HG03159 (cell line): ENCODE data around the gene CXXC4.

Experiments
- ATAC-seq: cut with Tn5 transposase; IDR thresholded peaks from one replicate; pipeline ENCODE4 v1.9.1; 2021; ENCODE audit warnings: mild to moderate bottlenecking, moderate library complexity; ENCODE audit not compliant: unreplicated experiment

The CXXC4 gene

DNA sequence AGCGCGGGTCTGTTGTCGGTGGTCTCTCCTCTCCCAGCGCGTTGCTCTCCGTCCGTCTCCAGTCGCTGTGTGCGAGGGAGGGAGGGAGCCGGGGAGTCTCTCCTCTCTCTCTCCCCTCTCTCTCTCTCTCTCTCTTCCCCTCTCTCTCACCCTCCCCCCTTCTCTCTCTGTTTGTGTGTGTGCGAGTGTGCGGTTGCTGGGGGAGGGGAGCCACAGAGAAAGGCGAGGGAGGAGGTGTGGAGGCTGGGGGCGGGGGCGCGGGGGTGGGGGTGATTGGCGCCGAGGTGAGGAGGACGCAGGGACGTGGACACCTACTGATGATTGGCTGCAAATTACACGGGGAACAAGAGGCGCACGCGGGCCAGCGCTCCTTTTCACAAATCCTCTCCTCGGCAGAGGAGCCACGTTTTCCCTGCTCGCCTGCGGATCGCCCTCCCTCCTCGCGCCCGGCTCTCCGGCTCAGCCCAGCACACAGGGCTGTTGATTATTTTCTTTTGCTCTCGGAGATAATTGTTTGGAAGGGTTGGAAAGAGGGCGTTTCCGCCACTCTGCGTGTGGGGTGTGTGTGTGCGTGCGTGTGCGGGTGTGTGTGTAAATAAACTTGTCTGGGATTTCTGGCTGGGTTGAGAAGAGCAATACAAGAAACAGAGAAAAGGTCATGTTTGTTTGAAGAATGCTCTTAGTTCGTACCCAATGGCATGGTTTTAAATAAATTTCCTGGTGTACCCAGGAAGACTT, at the start of gene CXXC4:
Gene CXXC4 (minus strand): TSS at position 73 of the 738 bp plus-strand sequence. CDS start 3,092 bp downstream, outside the sequence.
- peak; percentile 15 for ATAC-seq

DNA sequence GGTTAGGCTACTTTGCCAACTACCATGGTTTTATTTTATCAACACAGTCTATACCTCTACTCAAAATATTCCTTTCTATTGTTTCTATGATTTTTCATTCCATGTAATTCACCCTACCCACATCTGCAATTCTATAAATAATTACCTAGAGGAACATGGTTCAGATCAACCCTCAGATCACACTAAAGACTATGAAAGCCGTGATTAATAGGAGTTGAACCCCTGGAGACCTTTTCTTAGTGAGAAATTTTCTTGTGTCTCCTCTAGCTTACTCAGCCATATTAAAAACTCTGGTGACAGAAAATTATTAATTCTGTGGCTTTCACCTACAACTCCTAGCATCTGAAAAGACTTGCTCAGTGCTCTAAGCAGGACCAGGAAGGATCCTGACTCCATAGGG, 38.5 kb upstream of the CXXC4 start:
- ATAC-seq = no peak

DNA sequence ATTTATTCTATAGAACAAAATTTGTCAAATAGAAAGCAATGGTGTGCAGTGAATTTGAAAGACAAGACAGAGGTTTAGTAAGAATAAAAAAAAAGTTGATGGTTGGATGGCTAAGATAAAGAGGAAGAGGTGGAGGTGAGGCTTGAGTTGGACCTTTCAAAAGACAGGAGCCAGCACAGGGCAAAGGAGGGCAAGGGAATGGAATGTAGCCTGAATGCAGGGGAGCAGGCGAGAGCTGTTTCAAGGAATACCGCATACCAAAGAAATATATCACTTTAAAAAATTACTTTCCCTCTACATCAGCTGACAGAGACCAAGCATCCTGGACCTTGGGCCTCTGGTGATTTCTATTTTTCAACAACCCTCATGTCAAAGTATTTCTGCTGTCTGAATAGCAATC, 38.0 kb upstream of the CXXC4 start:
- ATAC-seq = no peak

DNA sequence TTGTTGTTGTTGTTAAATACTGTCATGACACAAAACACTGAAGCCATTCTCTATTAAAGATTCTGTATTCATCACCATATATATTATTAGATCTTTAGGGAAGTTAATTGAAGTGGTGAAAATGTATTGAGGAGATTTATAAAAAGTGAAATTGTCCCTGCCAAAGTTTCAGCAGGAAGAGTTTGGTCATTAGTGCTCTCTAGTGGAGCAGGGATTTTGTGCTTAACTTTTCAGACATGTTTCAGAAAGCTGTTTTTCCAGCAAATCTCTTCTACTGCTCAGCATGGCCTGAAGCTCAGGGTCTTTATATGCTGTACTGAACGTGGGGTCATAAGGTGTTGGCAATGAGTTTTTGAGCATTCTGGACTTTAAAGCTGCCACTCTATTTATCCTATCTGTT, 36.7 kb upstream of the CXXC4 start:
- no peak for ATAC-seq

DNA sequence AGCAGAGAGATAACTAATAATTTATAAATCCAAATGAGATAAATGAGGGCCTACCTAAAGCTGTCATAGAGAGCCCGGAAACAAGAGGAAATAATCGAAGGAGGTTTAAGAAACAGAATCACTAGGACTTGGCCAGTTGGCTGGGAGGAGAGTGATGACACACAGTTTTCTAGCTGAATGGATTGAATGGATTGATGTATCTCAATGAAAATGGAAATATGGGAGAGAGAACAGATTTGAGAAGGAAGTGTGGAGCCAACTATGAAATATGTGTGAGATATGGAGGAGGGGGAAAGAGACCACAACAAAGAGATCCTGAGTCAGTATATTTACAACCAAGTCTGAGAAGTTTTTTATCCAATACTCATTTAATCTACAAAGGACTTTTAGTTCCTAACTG, 35.7 kb upstream of the CXXC4 start:
- no peak for ATAC-seq

DNA sequence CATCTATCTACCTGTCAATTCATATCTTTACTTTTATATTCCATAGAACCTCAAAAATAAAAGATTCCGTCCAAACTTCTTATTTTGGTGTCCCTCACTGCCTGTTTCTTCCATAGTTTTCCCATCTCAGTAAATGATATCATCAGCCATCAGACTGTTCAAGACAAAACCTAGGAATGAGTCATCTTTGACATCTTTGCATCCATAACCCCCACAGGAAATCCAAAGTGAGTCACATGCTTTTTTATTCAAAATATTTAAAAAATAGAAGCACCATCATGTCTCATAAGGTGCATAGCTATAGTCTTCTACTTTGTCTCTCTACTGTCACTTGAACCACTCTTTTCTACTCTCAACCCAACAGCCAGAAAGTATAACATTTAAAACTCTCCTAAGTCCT, 29.9 kb upstream of the CXXC4 start:
- ATAC-seq = no peak

DNA sequence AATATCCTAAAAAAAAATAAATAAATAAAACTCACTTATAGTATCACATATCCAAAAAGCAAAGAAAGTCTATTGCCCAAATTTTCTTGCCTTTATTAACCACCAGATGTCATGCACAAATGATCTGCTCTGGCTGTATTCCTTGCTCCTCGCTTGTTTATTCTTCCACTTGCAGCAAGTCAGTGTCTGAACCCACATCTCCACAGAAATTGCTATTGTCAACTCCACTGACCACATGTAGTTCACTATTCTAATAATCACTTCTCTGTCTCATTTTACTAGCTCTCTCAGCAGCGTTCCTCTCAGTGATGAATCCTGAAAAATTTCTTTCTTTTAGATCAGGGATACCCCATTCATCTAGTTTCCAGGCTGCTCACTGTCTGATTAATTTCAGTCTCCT, 29.3 kb upstream of the CXXC4 start:
- no peak for ATAC-seq

DNA sequence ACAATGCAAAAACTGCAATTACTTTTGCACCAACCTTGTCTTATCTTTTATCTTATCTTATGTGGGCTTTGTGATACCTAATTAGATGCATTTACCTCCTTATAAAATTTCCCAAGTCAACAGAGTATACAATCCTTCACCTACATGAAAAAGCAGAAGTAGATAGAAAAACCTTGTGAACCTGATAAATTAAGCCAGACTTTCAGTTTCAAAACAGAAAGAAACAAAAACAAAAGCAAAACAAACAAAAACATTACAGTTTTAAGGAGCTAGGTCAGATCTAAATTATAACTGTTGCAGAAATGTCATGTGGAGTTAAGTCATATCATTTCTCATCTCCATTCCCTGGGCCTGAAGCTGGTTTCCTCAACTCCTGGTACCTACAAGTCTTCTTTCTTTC, 24.9 kb upstream of the CXXC4 start:
- peak; percentile 96 for ATAC-seq

DNA sequence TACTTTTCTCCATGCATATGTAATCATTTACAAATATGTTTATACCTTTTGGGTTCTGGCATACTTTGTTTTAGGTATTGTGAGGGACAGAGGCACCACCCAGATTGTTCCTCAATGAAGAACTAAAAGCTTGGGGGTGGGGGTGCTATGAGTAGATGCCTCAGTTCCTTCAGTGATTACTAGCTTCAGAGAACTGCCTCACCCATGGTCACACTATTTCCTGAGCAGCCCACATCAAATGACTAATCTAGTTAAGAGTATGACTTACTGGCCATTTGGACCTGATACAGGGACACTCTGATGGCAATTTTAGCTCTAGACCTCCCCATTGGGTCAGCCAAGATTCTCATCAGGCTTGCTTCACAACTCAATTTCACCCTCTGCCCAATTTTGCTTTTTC, 22.2 kb upstream of the CXXC4 start:
- ATAC-seq = no peak

DNA sequence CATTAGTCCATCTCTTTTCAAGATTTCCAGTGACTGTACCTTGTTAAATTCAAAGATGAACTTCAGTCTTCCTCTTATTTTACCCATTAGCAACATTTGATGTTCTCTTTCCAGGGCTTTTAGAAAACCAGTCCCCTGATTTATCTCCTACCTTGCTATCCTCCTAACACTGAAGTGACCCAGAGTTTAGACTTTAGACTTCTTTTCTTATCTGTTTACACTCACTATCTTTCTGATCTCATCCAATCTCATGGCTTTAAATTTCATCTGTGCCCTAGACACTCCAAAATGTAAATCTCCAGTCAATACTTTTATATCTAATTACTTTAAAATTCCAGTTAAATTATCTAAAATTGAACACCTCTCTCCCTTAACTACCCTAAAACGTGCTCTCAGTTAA, 13.5 kb upstream of the CXXC4 start:
- ATAC-seq = no peak

DNA sequence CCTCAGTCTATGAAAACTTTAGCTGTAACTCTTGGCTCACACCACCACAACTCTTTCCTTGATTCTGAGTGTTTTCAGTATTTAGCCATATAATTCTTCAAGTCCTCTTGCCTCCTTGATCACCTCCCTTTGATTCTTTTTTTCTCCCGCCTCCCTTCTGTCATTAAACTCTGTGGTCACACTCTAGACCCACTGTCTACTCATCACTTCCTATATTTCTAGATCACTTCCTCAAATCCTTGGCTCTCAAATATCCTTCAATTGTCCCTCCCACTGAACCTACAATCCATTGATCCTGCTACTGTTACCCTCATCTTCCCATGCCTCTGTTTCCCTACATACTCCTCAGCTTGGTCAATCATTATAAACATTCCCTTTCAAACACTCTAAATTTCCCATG, 12.4 kb upstream of the CXXC4 start:
- ATAC-seq = no peak

DNA sequence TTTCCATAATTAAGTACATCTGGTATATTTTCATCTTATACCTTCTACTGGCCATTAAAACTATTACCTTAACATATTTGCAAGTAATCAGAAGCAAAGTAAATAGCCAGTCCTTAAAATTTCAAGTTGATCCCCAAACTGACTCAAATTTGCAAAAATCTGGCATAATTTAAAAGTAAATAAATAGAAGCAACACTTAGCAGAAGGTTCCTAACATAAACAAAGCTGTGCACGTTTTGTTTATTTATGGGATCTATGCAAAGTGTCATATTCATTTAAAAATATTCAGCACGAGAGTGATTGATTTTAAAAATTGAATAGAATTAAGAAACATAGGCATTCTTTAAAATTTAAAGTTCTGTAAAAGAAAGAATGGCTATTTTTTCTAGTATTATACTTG, 9.8 kb upstream of the CXXC4 start:
- no peak for ATAC-seq

DNA sequence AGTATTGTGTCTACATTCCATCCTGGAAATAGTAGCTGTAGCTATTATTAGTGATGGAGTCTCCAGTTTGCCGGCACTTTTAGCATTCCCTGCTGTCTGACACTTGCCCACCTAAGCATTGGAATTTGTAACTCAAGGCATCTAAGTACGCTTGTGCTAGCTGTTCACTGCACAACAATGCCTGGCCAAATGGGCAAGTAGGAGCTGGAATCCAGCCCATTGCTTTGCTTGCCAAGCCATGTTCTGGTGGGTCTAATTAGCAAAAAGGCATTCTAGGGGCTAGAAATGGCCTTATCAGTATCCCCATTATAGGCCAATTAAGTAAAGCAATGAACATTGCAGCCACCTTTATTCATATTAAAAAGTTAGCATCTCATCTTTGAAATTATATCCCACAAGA, 7.8 kb upstream of the CXXC4 start:
- no peak for ATAC-seq

DNA sequence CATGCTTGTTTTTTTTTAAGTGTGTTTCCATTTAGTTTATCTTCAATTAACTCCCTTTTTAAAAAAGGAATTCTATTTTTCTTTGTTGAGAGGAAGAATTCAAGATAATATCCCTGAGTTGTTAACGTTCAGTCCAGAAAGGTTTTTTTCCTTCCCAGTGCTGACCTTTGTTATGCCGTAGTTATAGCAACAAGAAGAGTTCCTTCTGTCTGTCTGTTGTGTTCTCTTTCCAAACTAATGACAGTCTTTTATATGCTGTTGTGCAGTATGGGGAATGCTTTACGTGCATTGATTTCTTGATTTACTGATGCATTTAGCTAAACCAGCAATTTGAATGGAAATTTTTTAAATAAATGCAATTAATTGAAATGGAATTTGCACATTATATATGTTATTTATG, 6.6 kb upstream of the CXXC4 start:
- ATAC-seq = no peak

DNA sequence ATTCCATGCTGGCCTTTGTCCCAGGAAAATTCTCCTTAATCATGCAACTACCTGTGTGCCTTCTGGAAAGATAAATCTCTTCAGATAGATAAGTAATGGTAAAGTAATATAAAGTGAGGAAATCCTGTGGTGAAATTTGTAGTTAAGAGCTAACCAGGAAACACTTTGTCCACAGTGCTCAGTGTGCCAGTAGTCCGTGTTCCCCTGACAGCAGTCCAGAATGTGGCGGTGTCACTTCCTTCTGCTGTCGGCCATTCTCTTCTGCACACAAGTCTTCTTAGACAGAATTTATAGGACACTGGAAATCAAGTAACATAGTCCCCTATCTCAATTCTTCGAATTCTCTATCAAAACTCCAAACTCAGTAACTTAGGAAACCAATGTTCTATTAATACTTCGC, 5.7 kb upstream of the CXXC4 start:
- no peak for ATAC-seq

DNA sequence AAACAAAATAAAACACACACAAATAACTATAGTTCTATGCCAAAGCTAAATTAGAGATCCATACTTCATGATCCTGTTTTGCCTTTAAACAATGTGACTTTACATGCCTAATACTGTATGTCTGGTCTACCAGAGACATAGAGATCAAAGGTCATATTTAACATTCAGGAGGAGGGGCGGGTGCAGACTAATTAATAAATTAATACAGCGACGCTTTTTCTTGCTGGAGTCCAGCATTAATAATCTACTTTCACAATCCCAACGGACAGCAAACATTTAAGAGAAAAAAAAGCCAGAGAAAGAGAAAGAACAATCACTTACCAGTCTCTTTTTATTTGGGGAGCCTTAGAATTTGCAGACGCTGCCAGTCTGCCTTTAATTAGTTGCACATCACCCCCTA, 509 bp downstream of the CXXC4 start:
- ATAC-seq = no peak

DNA sequence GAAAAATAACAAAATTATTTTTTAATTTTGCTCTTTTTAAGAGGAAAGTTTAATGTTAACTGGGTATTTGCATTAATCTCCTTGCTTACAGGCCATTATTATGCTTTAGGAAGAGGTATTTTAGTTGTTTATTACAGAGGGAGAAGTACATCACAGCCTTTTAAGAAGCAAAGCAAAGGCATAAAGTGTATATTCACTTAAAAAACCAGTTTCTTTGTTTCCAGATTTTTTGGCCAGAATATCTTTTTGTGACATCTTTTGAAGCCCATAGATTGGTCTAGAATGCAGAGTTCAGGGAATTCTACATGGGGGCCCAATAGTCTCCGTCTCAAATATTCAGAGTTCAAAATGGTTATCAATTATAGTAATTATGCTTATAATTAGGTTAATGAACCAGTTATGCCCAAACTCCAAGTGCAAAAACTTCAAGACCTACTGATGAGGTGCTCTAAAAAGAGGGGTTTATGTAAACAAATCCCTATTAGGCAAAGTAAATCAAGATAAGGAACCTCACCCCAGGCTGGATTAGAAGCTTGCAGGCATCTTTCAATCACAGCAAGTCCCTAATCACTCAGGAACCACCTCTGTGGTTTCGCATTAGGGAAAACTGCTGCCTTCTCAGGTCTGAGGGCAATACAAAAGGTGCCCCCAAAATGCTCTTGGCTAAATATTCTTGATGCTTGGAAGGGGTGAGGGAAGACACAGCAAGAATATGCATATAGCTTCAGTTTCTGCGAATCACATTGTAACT, 1.4 kb downstream of the CXXC4 start:
- no peak for ATAC-seq

DNA sequence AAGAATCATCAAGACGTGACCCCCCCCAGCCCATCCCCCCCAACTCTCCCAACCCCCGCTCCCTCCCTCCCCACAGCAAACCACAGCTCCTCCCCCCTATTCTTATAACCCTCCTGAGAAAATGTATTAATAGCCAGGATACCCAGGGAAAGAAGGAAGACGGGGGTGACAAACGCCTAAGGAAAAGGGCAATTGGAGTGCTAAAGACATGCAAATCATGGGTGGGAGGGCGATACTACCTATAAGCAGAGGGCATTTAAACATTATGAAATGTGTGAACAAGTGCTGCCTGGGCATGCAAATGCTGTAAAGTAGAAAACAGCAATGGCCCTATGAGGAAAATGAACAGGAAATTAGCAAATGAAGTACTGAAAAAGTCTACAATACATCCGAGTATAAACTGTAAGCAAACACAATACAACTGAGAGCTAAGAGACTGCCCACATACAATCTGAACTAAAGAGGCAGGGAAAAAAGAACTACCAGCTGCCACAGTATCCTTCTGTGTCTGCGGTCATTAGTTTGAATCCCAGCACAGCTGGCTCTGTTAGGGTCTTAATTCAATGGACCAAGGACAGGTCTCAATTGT, 2.4 kb downstream of the CXXC4 start:
- peak; percentile 27 for ATAC-seq

DNA sequence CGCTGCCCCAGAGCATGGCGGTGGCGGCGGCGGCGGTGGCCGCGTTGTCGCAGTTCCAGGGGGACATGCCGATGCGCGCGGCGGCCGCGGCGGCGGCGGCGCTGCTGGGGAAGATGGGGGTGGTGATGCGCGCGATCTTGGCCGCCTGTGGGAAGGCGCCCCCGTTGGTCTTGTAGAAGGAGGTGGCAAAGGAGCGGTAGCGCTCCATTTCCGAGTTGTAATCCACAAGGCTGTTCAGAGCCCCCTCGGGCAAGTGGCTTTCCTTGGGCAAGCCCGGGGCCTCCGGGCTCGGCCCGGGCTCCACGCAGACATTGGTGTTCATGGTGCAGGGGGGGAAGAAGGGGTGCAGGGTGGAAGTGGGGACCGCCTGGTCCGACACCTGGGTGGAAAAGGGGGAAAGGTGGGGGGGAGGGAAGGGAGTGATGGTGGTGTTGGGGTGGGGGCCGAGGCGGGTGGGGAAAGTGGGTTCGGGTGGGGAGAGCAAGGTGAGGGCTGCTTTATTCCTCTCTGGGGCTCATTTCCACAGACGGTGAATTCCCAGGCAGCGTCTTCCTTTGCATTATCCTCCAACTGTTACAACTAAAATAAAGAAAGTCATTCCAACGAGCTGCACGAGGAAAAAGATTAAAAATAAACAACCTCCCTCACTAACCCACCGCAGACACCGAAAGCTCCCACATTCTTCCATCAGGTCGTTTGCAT, 3.1 kb downstream of the CXXC4 start:
- peak; percentile 34 for ATAC-seq

DNA sequence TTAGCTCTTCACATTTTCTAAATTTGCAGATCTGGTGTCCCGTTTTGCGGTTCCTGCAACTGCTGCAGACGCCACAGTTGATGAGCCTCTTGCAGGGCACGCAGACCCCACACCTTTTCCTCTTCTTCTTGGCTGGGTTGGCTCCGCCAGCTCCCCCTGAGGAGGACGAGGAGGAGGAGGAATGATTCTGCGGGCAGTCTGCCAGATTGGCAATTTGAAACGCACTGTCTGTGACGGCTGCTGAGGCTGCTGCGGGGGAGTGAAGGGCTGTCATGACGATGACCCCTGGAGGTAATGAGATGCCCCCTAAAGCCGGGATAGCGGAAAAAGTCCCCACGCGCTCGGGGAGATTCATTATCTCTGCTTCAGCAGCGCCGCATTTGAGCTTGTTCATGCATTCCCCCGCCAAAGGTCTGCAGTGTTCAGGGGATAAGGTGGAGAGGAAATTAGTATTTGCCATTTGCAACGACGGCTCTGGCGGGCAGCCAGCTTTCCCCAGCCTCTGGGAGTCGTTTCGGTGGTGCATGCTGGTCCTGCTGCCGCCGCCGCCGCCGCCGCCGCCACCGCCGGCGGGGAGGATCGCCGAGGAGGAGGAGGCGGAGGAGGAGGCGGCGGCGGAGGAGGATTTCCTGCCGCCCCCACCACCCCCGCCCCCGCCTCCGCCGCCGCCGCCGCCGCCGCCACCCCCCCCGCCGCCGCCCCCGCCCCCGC, 3.8 kb downstream of the CXXC4 start:
- peak; percentile 32 for ATAC-seq
